Type B pancreatic cell (in vitro differentiated cells): ENCODE measurements around the gene KIR3DL3. TPM values are rescaled to one million over a fixed set of nuclear protein-coding genes. Genes with fewer than 3 reads are reported as not detected.
"Not testable (repeated sequence)": the region's sequence is repeated elsewhere in the genome, so short reads cannot be mapped to it uniquely, and the experiment has no call there.

Experiments
- DNase-seq: peaks from one replicate; pipeline ENCODE4 v3.0.0; 2021; ENCODE audit warnings: mixed read lengths; ENCODE audit not compliant: unreplicated experiment; ENCODE audit errors: extremely low spot score
- H3K27ac Mint-ChIP-seq: 2 replicates; pipeline ENCODE4 v1.8.0; 2021; ENCODE audit warnings: mild to moderate bottlenecking, mixed read lengths
- H3K27me3 Mint-ChIP-seq: 2 replicates; pipeline ENCODE4 v1.8.0; 2021; ENCODE audit warnings: mixed read lengths
- H3K36me3 Mint-ChIP-seq: 2 replicates; pipeline ENCODE4 v1.8.0; 2021; ENCODE audit warnings: mixed read lengths
- H3K4me1 Mint-ChIP-seq: one replicate; pipeline ENCODE4 v1.8.0; 2021; ENCODE audit warnings: mixed read lengths; ENCODE audit not compliant: unreplicated experiment
- H3K4me3 Mint-ChIP-seq: 2 replicates; pipeline ENCODE4 v1.8.0; 2021; ENCODE audit warnings: mild to moderate bottlenecking, mixed read lengths
- H3K9me3 Mint-ChIP-seq: 2 replicates; pipeline ENCODE4 v1.8.0; 2021; ENCODE audit warnings: mixed read lengths
- total RNA-seq: library from RNA; stranded (reverse); gene quantifications from 2 replicates; pipeline ENCODE4 v1.2.1, GENCODE V29; 2021; ENCODE audit warnings: low replicate concordance

Gene KIR3DL3
- total RNA-seq, 1 donor from 2014 or later: not detected

- H3K27ac Mint-ChIP-seq, H3K27me3 Mint-ChIP-seq, H3K4me3 Mint-ChIP-seq, H3K36me3 Mint-ChIP-seq, H3K4me1 Mint-ChIP-seq: not testable (repeated sequence)
- H3K9me3 Mint-ChIP-seq: peaks cover 25% of the 10 kb centered on the region
- peak; percentile 52 for DNase-seq
Observed at GRCh38 chr19:54770511-54770910, 46.3 kb downstream of the KIR3DL3 start.

- not testable (repeated sequence) for H3K4me3 Mint-ChIP-seq, H3K27ac Mint-ChIP-seq, H3K36me3 Mint-ChIP-seq, H3K4me1 Mint-ChIP-seq, H3K27me3 Mint-ChIP-seq
- DNase-seq: peak; percentile 61
- H3K9me3 Mint-ChIP-seq: peaks cover 25% of the 10 kb centered on the region
Observed at GRCh38 chr19:54771018-54771960, 47.0 kb downstream of the KIR3DL3 start.

- H3K27ac Mint-ChIP-seq, H3K36me3 Mint-ChIP-seq, H3K27me3 Mint-ChIP-seq, H3K4me3 Mint-ChIP-seq, H3K4me1 Mint-ChIP-seq: not testable (repeated sequence)
- H3K9me3 Mint-ChIP-seq: peaks cover 25% of the 10 kb centered on the region
- peak; percentile 64 for DNase-seq
Observed at GRCh38 chr19:54772666-54773065, 48.4 kb downstream of the KIR3DL3 start.

- H3K9me3 Mint-ChIP-seq: peaks cover 22% of the 10 kb centered on the region
- H3K27me3 Mint-ChIP-seq, H3K36me3 Mint-ChIP-seq, H3K4me3 Mint-ChIP-seq, H3K27ac Mint-ChIP-seq, H3K4me1 Mint-ChIP-seq: not testable (repeated sequence)
- peak; percentile 69 for DNase-seq
Observed at GRCh38 chr19:54775095-54775815, 51.0 kb downstream of the KIR3DL3 start.

- not testable (repeated sequence) for H3K27me3 Mint-ChIP-seq, H3K27ac Mint-ChIP-seq, H3K4me3 Mint-ChIP-seq, H3K4me1 Mint-ChIP-seq, H3K36me3 Mint-ChIP-seq
- peak; percentile 44 for DNase-seq
- peaks cover 19% of the 10 kb centered on the region for H3K9me3 Mint-ChIP-seq
Observed at GRCh38 chr19:54775830-54776229, 51.6 kb downstream of the KIR3DL3 start.

DNA sequence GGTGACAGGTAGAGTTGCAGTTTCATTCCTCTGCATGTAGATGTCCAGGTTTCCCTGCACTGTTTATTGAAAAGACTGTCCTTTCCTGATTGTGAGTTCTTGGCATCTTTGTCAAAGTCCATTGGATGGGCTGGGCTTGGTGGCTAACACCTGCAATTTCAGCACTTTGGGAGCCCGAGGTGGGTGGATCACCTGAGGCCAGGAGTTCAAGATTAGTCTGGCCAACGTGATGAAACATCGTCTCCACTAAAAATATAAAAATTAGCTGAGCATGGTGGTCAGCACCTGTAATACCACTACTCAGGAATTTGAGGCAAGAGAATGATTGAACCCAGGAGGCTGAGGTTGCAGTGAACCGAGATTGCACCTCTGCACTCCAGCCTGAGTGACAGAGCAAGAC is 53.6 kb downstream of the KIR3DL3 start:
- not testable (repeated sequence) for H3K27ac Mint-ChIP-seq, H3K4me1 Mint-ChIP-seq, H3K36me3 Mint-ChIP-seq, DNase-seq, H3K4me3 Mint-ChIP-seq, H3K27me3 Mint-ChIP-seq
- H3K9me3 Mint-ChIP-seq: peaks cover 16% of the 10 kb centered on the region

GRCh38 chr19:54778896-54779295 is 54.7 kb downstream of the KIR3DL3 start:
- not testable (repeated sequence) for H3K9me3 Mint-ChIP-seq, H3K27ac Mint-ChIP-seq, H3K36me3 Mint-ChIP-seq, DNase-seq, H3K27me3 Mint-ChIP-seq, H3K4me1 Mint-ChIP-seq, H3K4me3 Mint-ChIP-seq

DNA sequence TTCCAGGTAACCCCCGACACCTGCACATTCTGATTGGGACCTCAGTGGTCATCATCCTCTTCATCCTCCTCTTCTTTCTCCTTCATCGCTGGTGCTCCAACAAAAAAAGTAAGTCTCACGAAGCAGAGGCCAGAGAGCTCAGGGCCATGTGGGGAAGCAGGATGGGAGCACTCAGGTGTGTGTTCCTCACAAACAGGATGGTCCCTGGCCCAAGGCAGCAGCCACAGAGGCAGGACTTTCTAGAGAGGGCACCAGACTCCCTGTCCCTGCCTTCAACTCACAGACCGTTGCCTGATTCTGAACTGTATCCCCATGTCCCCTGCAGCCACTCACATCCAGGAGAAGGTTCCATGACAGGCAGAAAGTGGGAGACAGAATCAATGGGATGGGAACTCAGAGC is 58.7 kb downstream of the KIR3DL3 start:
- not testable (repeated sequence) for H3K27ac Mint-ChIP-seq, H3K4me1 Mint-ChIP-seq, H3K4me3 Mint-ChIP-seq, DNase-seq, H3K27me3 Mint-ChIP-seq, H3K36me3 Mint-ChIP-seq, H3K9me3 Mint-ChIP-seq

Other genes starting within 250 kb of the KIR3DL3 start
- gene LAIR2, start 221.6 kb upstream of the KIR3DL3 start, total RNA-seq: not detected in 2 replicates
- not detected in 2 replicates for gene LILRA2, start 150.7 kb upstream of the KIR3DL3 start, total RNA-seq
- gene LILRA1, start 130.8 kb upstream of the KIR3DL3 start, total RNA-seq: not detected in 2 replicates
- gene LILRB1, start 94.0 kb upstream of the KIR3DL3 start, total RNA-seq: not detected in 2 replicates
- not detected in 2 replicates for gene LILRB4, start 61.5 kb upstream of the KIR3DL3 start, total RNA-seq
- not detected in 2 replicates for gene KIR2DL3, start 14.1 kb downstream of the KIR3DL3 start, total RNA-seq
- gene KIR2DL1, start 45.4 kb downstream of the KIR3DL3 start, total RNA-seq: not detected in 2 replicates
- gene KIR2DL4, start 79.2 kb downstream of the KIR3DL3 start, total RNA-seq: not detected in 2 replicates
- not detected in 2 replicates for gene KIR3DL1, start 92.0 kb downstream of the KIR3DL3 start, total RNA-seq
- not detected in 2 replicates for gene KIR2DS4, start 108.2 kb downstream of the KIR3DL3 start, total RNA-seq
- not detected in 2 replicates for gene KIR3DL2, start 126.0 kb downstream of the KIR3DL3 start, total RNA-seq
- gene FCAR, start 149.8 kb downstream of the KIR3DL3 start, total RNA-seq: not detected in 2 replicates
- not detected in 2 replicates for gene NCR1, start 181.7 kb downstream of the KIR3DL3 start, total RNA-seq
- 0.98 TPM in 1 of 2 replicates, not detected in the other for gene NLRP7, start 223.1 kb downstream of the KIR3DL3 start, total RNA-seq
- gene NLRP2, start 241.9 kb downstream of the KIR3DL3 start, total RNA-seq: 35.6 and 65.4 TPM in 2 replicates